Measurements from ENCODE around the gene PAK5. TPM values are rescaled to one million over a fixed set of nuclear protein-coding genes. Genes with fewer than 3 reads are reported as not detected.

The PAK5 gene
- polyA plus RNA-seq, 1 of the 3 experiments (the other 2 are of a cell fraction) = 0.03 TPM

GRCh38 chr20:9887706-9888105, 48.8 kb upstream of the PAK5 start:
- no peak overlapping the region for H3K4me3 ChIP-seq (ENCODE audit: low read depth in 2 of 2, low read length in 1 of 2)
- H3K4me2 ChIP-seq = no peak overlapping the region
- no peak overlapping the region for H3K27ac ChIP-seq (ENCODE audit: low read depth in 2 of 2, low read length in 1 of 2)
- no peaks in the 10 kb centered on the region for H3K9me3 ChIP-seq
- H3K4me1 ChIP-seq (ENCODE audit: control insufficient read depth in 1 of 2, insufficient read depth in 2 of 2, low read depth in 1 of 2, low read length in 1 of 2) = no peaks in the 10 kb centered on the region
- H4K20me1 ChIP-seq (ENCODE audit: insufficient read depth) = no peaks in the 10 kb centered on the region
- no peaks in the 10 kb centered on the region for H3K9me2 ChIP-seq
- CTCF ChIA-PET = interaction anchor here (1.1 to 2.6 kb wide), 4 partner anchors 16 to 278 kb away, joined by 3 to 17 read pairs (median 4); no protein-coding TSS in a partner anchor
- no peaks in the 10 kb centered on the region for H3K79me2 ChIP-seq (ENCODE audit: insufficient read depth)
- TF ChIP-seq GATA2 (CRISPR knock-in tag; IDR thresholded peaks at IDR 0.05) (no peak), TAF1 (IDR thresholded peaks at IDR 0.05; ENCODE audit: borderline replicate concordance, low read depth, low read length) (no peak), MEF2A (IDR thresholded peaks at IDR 0.05; ENCODE audit: borderline replicate concordance, low read depth) (no peak), CHD2 (IDR thresholded peaks at IDR 0.05; ENCODE audit: low read length, partially characterized antibody) (no peak)
- POLR2A ChIA-PET = no interaction called here
- no peak for DNase-seq
- H3F3A ChIP-seq (replicated peaks; ENCODE audit: insufficient read depth) = no peaks in the 10 kb centered on the region
- no peaks in the 10 kb centered on the region for H3K36me3 ChIP-seq (replicated peaks in 1 of 2; ENCODE audit: control insufficient read depth in 1 of 2, insufficient read depth in 2 of 2, low read length in 1 of 2)
- H3K27me3 ChIP-seq (ENCODE audit: insufficient read depth) = no peaks in the 10 kb centered on the region
- H3K9ac ChIP-seq = no peak overlapping the region
- no peak overlapping the region for H2AFZ ChIP-seq (ENCODE audit: low read depth)

DNA sequence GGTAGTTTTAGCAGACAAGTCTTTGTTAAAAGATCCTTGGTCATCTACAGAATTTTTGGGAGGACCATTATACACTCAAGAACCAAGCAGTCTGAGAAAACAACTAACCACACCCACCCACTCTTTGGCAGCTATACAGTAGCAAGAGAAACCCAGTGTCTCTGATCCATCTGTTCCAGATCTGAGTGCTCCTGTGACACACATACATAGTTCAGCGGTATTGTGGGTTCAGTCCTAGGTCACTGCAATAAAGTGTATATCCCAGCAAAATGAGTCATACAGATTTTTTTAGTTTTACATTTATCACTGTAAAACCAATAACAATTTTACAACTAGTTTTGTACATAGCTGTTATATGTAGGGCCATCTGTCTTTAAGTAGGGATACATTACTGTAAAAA, 47.4 kb upstream of the PAK5 start:
- Histone ChIP-seq H3K4me2 (no peak overlapping the region), H3K9me2 (no peaks in the 10 kb centered on the region), H3K36me3 (replicated peaks in 1 of 2; ENCODE audit: control insufficient read depth in 1 of 2, insufficient read depth in 2 of 2, low read length in 1 of 2) (no peaks in the 10 kb centered on the region), H3K79me2 (ENCODE audit: insufficient read depth) (no peaks in the 10 kb centered on the region), H3K4me3 (ENCODE audit: low read depth in 2 of 2, low read length in 1 of 2) (no peak overlapping the region), H3K27me3 (ENCODE audit: insufficient read depth) (no peaks in the 10 kb centered on the region), H3K27ac (ENCODE audit: low read depth in 2 of 2, low read length in 1 of 2) (no peak overlapping the region), H3K9me3 (no peaks in the 10 kb centered on the region), H4K20me1 (ENCODE audit: insufficient read depth) (no peaks in the 10 kb centered on the region), H3K4me1 (ENCODE audit: control insufficient read depth in 1 of 2, insufficient read depth in 2 of 2, low read depth in 1 of 2, low read length in 1 of 2) (no peaks in the 10 kb centered on the region), H2AFZ (ENCODE audit: low read depth) (no peak overlapping the region), H3F3A (replicated peaks; ENCODE audit: insufficient read depth) (no peaks in the 10 kb centered on the region), H3K9ac (no peak overlapping the region)
- CTCF ChIA-PET = interaction anchor here (9.8 kb wide), 1 partner anchor 269 kb away, joined by 93 read pairs; no protein-coding TSS in a partner anchor
- no peak for DNase-seq
- POLR2A ChIA-PET = no interaction called here
- TF ChIP-seq GATA2 (CRISPR knock-in tag; IDR thresholded peaks at IDR 0.05) (no peak), RAD21 (IDR thresholded peaks at IDR 0.05; ENCODE audit: low read length) (no peak), RCOR1 (IDR thresholded peaks at IDR 0.05; ENCODE audit: low read length) (no peak), EZH2phosphoT487 (IDR thresholded peaks at IDR 0.05; ENCODE audit: borderline replicate concordance, low read depth) (no peak), REST (IDR thresholded peaks at IDR 0.05; ENCODE audit: low read depth, low read length) (no peak), ELF1 (IDR thresholded peaks at IDR 0.05) (no peak), JUND (IDR thresholded peaks at IDR 0.05) (no peak), GABPA (IDR thresholded peaks at IDR 0.05; ENCODE audit: low read depth) (no peak), RXRA (IDR thresholded peaks at IDR 0.05; ENCODE audit: borderline replicate concordance, low read depth) (no peak), MXI1 (IDR thresholded peaks at IDR 0.05; ENCODE audit: low read depth, low read length) (no peak), TCF12 (IDR thresholded peaks at IDR 0.05) (no peak), POLR2AphosphoS5 (IDR thresholded peaks at IDR 0.05; ENCODE audit: low read depth, low read length) (no peak), MAX (IDR thresholded peaks at IDR 0.05; ENCODE audit: low read depth) (no peak)
- TF ChIP-seq, protein P1, sequence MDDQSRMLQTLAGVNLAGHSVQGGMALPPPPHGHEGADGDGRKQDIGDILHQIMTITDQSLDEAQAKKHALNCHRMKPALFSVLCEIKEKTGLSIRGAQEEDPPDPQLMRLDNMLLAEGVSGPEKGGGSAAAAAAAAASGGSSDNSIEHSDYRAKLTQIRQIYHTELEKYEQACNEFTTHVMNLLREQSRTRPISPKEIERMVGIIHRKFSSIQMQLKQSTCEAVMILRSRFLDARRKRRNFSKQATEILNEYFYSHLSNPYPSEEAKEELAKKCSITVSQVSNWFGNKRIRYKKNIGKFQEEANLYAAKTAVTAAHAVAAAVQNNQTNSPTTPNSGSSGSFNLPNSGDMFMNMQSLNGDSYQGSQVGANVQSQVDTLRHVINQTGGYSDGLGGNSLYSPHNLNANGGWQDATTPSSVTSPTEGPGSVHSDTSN (IDR thresholded peaks at IDR 0.05) = no peak
- TF ChIP-seq, protein P2, sequence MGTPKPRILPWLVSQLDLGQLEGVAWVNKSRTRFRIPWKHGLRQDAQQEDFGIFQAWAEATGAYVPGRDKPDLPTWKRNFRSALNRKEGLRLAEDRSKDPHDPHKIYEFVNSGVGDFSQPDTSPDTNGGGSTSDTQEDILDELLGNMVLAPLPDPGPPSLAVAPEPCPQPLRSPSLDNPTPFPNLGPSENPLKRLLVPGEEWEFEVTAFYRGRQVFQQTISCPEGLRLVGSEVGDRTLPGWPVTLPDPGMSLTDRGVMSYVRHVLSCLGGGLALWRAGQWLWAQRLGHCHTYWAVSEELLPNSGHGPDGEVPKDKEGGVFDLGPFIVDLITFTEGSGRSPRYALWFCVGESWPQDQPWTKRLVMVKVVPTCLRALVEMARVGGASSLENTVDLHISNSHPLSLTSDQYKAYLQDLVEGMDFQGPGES (IDR thresholded peaks at IDR 0.05; ENCODE audit: low read depth, low read length) = no peak
- WGBS (ENCODE audit: low lambda C conversion rate) = 38% methylated on average over 1 of the region's 1 CpG

Measured in SK-N-SH (cell line).